ENCODE results near the gene NXPH1.

The NXPH1 gene

GRCh38 chr7:8753355-8753754, 319.9 kb downstream of the NXPH1 start:
- no peak for DNase-seq (ENCODE audit: low read depth)
- no peak for TF ChIP-seq CTCF (conservative IDR thresholded peaks at IDR 0.05; ENCODE audit: low read depth, low read length)
- H3K4me3 ChIP-seq (ENCODE audit: low read length) = no peak overlapping the region

GRCh38 chr7:8761731-8762130, 328.3 kb downstream of the NXPH1 start:
- no peak for TF ChIP-seq CTCF (conservative IDR thresholded peaks at IDR 0.05; ENCODE audit: low read depth, low read length)
- H3K4me3 ChIP-seq (ENCODE audit: low read length) = no peak overlapping the region
- no peak for DNase-seq (ENCODE audit: low read depth)

GRCh38 chr7:8762803-8763202, 329.4 kb downstream of the NXPH1 start:
- DNase-seq (ENCODE audit: low read depth) = no peak
- TF ChIP-seq CTCF (conservative IDR thresholded peaks at IDR 0.05; ENCODE audit: low read depth, low read length) = no peak
- H3K4me3 ChIP-seq (ENCODE audit: low read length) = no peak overlapping the region

- DNase-seq (ENCODE audit: low read depth) = no peak
- TF ChIP-seq CTCF (conservative IDR thresholded peaks at IDR 0.05; ENCODE audit: low read depth, low read length) = no peak
- H3K4me3 ChIP-seq (ENCODE audit: low read length) = no peak overlapping the region
Measured at GRCh38 chr7:8765374-8765773, 332.0 kb downstream of the NXPH1 start.

- no peak for DNase-seq (ENCODE audit: low read depth)
- TF ChIP-seq CTCF (conservative IDR thresholded peaks at IDR 0.05; ENCODE audit: low read depth, low read length) = no peak
- H3K4me3 ChIP-seq (ENCODE audit: low read length) = no peak overlapping the region
Measured at GRCh38 chr7:8773518-8773917, 340.1 kb downstream of the NXPH1 start.

GRCh38 chr7:8778459-8778858, 345.1 kb downstream of the NXPH1 start:
- no peak for TF ChIP-seq CTCF (conservative IDR thresholded peaks at IDR 0.05; ENCODE audit: low read depth, low read length)
- no peak for DNase-seq (ENCODE audit: low read depth)
- H3K4me3 ChIP-seq (ENCODE audit: low read length) = no peak overlapping the region

- no peak overlapping the region for H3K4me3 ChIP-seq (ENCODE audit: low read length)
- TF ChIP-seq CTCF (conservative IDR thresholded peaks at IDR 0.05; ENCODE audit: low read depth, low read length) = no peak
Measured at GRCh38 chr7:8781166-8781565, 347.8 kb downstream of the NXPH1 start.

More at GRCh38 chr7:8781166-8781565, 347.8 kb downstream of the NXPH1 start:
- no peak for DNase-seq (ENCODE audit: low read depth)

All from retinal pigment epithelial cell (primary cell).